HG02588 (cell line): ENCODE measurements around the gene S100A7.

Experiments
- ATAC-seq: cut with Tn5 transposase; IDR thresholded peaks from one replicate; pipeline ENCODE4 v1.9.1; 2021; ENCODE audit warnings: mild to moderate bottlenecking, moderate library complexity; ENCODE audit not compliant: unreplicated experiment

S100A7 gene

DNA sequence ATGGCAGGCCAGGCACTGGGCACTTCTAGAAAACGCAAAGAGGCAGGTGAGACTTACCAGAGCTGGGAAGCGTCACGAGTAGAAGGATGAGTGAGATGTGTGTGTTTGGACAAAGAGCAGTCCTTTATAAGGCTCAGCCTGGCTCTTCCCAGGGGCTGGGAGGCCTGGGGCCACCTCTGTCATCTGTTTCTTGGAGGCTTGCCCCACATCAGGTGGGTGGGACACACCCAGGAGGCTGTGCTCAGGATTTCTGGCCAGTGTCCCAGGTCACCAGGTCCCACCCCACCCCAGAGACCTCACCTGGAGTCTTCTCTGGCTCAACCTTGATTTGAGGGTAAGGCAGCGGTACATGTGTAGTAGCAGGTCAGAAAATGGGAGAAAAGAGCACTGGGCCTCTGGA, at the start of gene S100A7:
TSS of gene S100A7 (minus strand) at position 101 of the 400 bp plus-strand sequence. CDS start 1,638 bp downstream, outside the sequence.
- no peak for ATAC-seq

DNA sequence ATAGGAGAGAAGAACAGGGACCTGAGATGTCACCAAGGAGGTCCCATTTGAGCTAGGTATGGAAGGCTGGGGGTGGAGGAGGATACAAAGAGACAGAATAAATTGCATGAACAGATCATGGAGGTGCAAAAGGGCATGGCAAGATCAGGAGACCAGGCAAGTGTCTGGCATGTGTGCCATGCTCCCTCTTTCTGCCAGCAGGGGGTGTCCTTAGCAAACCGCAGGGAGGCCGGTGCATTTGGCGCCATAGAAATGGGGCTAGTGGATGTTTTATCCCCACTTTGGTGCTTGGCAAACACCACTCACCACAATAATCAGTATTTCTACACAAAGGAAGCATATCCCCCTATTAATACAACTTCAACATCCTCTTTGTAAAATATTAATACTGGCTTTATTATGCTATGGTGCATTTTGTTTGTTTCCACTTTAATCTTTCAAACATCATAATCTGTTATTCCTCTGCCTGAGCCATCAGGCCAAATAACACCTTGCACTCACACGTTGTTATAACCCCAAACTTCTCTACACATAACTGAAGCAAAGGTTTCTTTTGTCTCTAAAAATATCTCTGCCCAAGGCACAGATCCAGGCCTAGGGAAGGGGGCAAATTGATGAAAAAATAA, 49.4 kb upstream of the S100A7 start:
- ATAC-seq, result no peak

DNA sequence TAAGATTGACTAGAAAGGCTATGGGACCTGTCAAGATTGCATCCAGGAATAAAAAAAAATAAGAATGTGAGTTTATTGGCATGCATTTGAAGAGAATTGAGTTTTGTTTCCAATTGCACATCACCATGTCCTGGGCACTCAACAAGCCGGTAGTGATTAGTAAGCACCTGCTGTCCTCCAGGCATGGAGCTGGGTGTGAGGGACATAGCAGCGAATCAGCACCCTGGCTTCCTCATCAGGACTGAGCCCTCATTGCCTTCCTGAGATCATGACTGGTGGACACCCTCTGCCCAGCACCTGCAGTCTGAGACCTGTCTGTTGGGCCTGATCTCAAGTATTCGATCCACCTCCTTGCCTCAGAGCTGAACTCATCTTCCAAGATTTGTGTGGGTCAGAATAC, 48.6 kb upstream of the S100A7 start:
- ATAC-seq, result no peak

DNA sequence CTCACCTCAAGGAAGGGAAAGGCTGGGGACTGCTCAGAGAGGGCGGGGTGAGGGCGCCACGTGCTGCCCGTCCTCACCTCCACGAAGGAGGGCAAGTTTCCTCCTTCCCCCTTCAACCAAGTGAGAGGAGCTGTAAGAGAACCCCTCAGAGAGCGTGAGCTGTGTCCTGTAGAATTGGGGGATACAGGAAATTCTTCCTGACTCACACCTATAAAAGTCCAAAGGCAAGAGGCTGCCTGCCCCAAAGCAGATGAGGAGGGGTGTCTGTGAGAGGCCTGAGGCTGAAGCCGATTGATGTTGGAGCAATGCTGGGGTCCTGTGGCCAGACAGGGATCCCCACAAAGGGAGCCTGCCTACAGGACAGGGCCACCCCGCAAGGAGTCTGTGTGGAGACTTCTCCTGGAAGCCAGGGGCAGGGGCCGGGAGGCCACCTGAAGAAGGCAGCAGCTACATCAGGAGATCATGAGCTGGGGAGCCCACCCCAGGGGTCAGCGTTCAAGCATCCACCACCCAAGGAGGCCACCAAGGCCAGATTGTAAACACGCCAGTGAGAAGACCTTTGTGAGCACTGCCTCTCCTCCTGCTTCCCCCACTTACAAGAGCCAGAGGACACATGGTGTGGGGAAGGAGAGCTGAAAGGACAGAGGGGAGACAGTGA, 47.6 kb upstream of the S100A7 start:
- no peak for ATAC-seq

DNA sequence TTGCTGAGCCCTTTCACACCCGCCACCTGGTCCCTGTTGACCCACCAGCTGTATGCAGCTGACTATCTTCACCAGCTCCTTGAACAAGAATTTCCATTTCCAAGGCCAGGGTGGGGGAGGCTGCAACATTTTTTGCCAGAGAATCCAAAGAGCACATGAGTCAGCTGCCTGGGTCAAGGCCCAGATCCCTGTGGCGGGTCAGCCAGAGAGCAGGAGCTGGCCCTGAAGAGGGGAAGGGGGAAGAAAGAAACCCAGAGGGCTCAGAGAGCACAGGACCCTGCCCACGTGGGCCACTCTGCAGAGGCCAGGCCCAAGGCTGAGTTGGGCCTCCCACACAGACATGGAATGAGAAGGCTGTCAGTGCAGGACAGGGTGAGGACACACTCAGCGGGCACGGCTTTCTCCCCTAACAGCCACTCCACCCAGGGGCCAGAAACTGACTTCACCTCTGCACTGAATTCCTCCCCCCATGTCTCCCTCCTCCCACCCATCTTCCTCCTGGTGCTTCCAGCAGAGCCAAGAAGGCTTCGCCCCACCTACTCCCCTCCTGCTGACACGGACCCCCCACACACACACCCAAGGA, 46.5 kb upstream of the S100A7 start:
- no peak for ATAC-seq

DNA sequence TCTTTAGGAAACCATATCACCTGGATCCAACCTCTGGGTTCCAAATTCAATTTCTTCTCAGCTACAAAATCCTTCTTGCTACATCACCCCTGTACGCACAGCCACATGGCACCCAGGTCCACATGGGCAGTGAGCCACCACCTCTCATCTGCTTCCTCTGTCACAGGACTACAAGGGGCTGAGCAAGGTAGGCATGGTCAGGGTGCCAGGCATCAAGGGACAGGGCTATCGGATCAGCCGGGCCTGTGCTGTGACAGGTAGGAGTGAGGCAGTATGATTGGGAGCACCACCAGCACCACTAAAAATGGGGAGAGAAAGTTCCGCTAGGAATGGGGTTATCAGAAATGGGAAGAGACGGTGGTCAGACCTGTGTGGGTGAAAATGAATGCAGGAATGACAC, 45.9 kb upstream of the S100A7 start:
- ATAC-seq, result no peak

DNA sequence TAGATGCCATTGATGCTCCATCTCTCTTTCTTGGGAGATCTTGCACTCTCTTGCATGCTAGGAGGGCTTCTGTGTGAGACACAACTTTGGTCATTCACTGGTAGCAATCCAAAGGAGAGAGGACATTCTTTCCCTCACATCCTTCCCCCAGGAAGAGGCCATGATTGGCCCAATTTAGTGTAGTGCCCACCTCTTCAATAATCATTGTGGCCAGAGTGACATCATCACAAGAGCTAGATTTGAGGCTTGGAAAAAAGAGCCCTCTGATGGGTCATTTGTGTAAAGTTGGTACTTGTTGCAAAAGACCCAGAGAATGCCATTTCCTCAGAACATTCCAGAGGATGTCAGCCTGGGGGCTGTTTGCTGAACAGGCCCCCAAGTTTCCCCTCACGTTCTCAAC, 45.1 kb upstream of the S100A7 start:
- ATAC-seq, result no peak

DNA sequence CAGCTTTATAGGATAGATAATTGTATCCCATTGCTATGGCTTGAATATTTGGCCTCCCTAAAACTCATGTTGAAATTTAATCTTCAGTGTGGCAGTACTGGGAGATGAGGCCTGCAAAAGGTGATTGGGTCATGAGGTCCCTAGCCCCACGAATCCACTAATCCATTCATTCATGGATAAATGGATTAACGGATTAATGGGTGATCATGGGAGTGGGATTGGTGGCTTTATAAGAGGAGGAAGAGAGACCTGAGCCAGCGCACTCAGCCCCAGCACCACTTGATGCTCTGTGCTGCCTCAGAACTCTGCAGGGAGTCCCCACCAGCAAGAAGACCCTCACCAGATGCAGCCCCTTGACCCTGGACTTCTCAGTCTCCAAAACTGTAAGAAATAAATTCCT, 43.3 kb upstream of the S100A7 start:
- ATAC-seq, result no peak

DNA sequence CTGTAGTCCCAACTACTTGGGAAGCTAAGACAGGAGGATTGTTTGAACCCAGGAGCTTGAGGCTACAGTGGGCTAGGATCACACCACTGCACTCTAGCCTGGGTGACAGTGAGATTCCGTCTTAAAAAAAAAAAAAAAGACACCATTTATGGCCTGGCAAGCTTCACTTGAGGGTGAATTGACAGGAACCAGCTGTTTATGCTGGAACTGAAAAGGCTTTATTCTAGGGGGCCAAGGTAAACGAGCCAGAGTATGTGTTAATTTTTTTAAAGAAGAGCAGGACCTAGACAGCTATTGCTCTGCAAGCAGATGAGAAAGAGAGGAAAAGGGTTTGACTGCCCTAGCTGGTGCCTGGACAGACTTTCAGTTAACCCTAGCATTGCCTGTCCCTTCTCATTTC, 38.3 kb upstream of the S100A7 start:
- ATAC-seq, result no peak

DNA sequence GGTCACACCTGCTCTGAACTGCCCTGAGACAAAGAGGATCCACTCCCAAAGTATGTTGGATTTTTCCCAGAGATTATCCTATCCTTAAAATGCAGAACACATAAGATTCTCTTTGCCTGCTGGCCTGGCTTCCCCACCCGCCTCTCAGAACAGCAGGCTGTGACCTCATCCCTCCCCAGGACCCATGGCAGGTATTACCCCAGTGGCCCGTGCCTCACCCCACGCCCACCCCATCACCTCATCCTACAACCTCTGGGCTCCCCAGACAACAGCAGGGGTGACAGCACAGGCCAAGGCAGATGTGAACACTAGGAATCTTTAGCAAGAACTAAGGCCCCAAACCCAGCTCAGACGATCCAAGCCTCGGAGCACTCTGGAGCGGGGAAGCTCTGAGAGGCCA, 35.1 kb upstream of the S100A7 start:
- ATAC-seq, result no peak

DNA sequence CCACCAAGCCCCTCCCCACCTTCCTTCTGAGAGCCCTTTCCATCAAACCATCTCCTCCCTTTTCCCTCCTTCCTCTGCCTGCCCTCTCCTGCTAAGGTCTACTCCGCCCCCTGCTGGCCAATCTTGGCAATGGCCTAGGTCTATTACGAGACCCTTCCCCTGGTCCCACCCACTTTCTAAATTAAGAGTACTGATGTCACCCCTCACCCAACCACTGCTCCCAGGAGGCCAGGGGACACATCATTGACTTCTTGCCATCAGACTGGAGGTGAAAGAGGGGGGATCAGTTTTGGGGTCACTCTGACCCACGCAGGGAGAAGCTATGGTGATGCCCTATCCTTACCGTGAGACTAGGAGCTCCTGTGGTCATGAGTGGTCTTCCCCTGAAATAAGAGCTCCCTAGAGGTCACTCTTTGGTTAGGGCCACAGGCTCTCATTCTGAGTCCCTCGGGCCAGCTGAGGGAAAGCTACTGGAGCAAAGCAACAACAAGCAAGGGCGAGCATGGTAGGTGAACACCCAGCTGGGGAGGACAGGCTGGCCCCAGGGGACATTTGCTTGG, 34.6 kb upstream of the S100A7 start:
- no peak for ATAC-seq

DNA sequence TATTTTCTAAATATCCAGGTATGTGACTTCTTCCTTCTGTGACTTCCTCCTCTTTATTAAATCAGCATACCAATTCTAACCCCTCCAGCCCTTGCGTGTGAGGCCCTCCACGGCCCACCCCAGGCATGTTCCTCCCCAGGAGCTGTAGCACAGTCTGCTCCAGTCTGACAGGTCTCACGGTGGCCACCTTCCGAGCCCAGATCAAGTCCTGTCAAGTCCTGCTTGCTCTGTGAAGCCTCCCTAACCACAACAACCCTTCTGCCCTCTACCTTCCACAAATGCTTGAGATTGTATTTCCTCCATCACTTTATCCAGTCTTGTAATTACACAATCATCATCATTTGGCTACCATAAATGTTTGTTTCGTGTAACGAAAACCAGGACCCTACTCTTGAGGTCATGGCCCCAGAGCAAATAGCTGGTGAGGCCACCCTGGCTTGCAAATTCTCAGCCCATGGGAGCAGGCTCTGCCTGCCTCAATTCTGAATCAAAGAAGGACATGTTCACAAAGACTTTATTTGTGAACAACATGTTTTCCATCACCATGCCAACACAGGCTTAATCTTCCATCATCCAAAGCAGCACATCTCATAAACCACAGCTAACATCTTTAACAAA, 33.0 kb upstream of the S100A7 start:
- ATAC-seq, result no peak

DNA sequence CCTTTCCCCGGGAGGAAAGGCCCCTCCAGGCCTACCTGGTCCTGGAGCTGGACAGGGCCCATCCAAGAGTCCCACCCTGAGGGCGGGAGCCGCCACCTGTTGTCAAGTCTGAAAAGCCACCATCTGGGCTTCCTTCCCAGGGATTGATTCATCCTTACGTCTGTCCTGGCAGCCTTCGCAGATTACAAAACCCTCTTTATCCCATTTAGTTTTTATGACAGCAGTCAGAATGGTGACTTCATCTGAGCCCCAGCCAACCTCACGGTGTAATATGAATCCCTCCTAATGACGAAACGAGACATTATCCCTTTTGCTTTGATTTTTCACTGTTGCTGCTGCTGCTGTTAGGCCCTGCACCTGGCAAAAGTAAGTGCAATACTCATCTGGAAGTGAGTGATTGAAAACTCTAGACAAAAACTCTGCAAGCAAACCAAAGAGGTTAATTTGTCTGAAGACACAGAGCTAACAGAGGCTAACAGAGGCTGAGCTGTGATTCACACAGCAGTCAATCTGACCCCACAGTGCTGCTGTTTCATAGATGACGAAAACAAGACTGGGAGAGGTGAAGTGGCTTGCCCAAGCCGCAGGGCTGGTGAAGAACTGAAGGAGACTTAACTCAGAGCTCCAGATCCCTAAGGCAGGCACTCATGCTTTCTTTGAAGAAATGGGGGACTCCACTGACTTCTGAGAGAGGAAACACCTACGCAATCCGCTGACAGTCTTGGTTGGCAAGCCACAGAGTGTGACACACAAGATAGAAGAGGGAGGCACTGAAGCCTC, 30.0 kb upstream of the S100A7 start:
- ATAC-seq, result no peak

DNA sequence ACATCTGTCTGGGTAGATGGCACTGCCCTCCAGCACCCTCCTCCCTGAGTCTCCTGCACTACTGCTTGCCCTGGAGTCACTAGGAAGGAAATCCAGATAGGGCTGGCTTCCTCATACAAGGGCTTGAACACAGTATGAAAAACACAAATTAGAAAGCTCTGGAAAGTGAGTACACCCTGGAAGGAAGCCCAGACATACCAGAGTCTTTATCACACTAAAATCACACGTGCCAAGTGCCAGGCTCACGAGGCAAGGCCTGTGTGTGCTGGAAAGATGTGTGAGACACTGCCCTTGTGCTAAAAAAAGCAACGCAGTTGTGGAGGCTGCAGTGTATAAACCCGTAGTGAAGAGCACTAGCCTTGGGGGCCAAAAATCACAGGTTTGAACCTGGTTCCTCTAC, 28.3 kb upstream of the S100A7 start:
- ATAC-seq, result no peak

DNA sequence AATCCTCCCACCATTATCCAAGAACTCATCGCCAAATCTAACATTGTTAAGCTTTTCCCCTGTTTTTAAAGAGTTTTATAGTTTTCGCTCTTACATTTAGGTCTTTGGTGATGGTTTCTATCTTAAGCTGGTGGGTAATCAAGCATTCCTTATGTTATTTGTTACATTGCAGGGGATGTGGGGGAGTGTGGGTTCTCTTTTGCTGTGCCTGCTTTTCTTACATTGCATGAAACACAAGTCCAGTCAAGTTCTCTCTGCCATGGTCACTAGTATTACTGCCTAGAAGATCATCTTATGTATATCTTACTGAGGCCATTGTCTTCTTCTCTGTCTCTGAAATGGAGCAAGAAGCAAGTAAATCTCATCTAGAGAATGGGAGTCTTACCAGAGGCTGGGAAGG, 27.3 kb upstream of the S100A7 start:
- ATAC-seq, result no peak

DNA sequence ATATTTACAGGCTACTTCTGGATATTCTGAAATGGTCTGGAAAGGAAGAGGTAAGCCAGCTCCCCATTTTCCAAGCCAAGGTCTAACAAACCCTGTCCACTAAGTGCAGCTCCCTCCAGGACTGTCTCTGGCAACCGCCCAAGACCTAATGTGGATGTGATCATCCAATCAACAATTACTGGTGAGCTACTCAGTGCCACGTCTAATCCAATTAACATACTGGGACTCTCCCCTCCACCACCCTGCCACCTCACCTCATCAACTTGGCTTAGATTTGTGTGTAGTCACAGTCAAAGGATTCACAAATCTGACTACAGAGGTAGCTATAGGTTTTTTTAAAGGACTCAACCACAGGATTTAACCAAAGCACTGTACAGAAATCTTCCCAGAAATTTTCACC, 25.4 kb upstream of the S100A7 start:
- ATAC-seq, result no peak

DNA sequence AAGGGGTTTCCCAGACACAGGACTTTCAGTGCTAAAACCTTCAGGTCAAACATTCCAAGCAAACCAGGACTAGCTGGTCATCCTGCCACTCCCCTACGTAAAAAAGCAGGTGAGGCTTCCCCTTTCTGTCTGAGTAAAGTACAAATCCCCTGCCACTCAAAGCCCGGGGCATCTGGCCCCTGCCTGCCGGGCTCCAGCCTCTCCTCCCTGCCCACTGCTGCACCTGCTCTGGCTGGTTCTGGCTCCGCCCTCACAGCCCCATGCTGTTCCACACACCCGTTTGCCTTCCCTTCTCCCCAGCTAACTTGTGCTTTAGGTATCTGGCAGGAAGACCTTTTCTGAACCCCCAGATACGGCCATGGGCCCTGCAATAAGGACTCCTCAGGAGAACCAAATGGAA, 23.3 kb upstream of the S100A7 start:
- ATAC-seq, result no peak

DNA sequence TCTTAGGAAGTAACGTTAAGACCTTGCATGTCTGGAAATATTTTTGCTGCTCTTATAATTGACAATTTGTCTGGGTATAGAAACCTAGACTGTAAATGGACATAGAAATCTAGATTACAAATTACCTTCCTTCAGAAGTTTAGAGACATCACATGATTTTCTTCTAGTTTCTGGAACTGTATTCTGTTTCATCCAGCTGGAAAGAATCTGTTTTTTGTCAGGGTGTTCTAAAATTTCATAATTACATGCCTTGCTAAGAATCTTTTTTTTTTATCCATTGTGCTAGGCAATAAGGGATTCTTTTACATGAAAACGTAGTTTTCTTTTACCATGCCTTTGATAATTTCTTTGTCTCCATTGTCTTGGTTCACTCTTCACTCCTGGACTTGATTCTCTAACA, 20.7 kb upstream of the S100A7 start:
- no peak for ATAC-seq

DNA sequence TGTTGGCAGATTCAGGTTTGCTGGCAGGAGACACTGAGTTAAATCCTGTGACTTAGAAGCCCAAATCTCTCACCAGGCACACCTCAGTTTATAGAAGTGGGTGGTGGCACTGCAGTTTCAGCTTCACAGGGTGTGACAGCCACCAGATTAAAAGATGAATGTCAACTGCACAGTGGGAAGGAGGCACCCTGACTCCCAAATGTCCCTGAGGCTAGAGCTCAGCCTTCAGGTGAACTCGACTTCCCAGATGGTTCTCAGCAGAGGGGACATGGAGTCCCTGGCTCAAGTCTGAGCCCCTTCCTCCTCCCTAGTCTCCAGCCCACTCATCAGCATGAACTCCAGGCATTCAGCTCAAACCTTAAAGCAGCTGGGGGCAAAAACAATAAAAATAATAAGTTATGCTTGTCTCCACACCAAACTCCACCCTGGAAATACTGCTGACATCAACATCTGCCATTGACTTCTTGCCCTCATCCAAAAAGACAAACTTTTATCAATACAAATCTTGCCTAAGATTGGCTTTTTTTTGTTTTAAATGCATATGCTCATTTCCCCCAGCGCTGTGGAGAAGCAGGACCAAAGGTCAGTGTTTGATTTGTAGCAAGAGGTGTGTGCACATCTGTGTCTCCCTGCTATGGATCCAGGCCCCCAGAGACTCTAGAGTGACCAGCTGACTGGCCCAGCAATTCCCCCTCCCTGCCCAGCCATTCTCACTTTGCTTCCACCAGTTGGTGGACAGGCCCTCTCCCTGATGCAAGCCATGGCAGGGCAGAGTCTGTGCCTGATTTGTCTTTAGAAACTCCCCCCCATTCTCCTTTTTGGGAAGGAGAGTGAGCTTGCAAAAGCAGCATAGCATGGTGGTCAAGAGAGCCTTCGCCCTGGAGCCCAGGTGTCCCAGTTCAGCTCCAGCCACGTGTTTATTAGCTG, 18.5 kb upstream of the S100A7 start:
- ATAC-seq, result no peak
